ENCODE data around the gene KIAA1671.

GRCh38 chr22:25083056-25083806 is 130.7 kb downstream of the KIAA1671 start:
- TF ChIP-seq CTCF (IDR thresholded peaks at IDR 0.05) (no peak), EZH2phosphoT487 (IDR thresholded peaks at IDR 0.05; ENCODE audit: borderline replicate concordance, low read depth) (no peak), NRF1 (IDR thresholded peaks at IDR 0.05; ENCODE audit: low read depth, low read length) (no peak), TEAD4 (IDR thresholded peaks at IDR 0.05; ENCODE audit: borderline replicate concordance, insufficient read depth) (no peak), EP300 (IDR thresholded peaks at IDR 0.05; ENCODE audit: borderline replicate concordance in 1 of 2, low read depth in 1 of 2, low read length in 1 of 2) (no peak), POLR2AphosphoS5 (IDR thresholded peaks at IDR 0.05; ENCODE audit: low read depth, low read length) (no peak), PBX3 (IDR thresholded peaks at IDR 0.05) (no peak), RFX5 (IDR thresholded peaks at IDR 0.05; ENCODE audit: low read length) (no peak), YY1 (IDR thresholded peaks at IDR 0.05; ENCODE audit: low read depth) (no peak)
- TF ChIP-seq, protein P1, sequence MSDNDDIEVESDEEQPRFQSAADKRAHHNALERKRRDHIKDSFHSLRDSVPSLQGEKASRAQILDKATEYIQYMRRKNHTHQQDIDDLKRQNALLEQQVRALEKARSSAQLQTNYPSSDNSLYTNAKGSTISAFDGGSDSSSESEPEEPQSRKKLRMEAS (IDR thresholded peaks at IDR 0.05; ENCODE audit: low read depth) = no peak
- TF ChIP-seq, protein P2, sequence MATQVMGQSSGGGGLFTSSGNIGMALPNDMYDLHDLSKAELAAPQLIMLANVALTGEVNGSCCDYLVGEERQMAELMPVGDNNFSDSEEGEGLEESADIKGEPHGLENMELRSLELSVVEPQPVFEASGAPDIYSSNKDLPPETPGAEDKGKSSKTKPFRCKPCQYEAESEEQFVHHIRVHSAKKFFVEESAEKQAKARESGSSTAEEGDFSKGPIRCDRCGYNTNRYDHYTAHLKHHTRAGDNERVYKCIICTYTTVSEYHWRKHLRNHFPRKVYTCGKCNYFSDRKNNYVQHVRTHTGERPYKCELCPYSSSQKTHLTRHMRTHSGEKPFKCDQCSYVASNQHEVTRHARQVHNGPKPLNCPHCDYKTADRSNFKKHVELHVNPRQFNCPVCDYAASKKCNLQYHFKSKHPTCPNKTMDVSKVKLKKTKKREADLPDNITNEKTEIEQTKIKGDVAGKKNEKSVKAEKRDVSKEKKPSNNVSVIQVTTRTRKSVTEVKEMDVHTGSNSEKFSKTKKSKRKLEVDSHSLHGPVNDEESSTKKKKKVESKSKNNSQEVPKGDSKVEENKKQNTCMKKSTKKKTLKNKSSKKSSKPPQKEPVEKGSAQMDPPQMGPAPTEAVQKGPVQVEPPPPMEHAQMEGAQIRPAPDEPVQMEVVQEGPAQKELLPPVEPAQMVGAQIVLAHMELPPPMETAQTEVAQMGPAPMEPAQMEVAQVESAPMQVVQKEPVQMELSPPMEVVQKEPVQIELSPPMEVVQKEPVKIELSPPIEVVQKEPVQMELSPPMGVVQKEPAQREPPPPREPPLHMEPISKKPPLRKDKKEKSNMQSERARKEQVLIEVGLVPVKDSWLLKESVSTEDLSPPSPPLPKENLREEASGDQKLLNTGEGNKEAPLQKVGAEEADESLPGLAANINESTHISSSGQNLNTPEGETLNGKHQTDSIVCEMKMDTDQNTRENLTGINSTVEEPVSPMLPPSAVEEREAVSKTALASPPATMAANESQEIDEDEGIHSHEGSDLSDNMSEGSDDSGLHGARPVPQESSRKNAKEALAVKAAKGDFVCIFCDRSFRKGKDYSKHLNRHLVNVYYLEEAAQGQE (IDR thresholded peaks at IDR 0.05; ENCODE audit: low read depth, low read length) = no peak
- TF ChIP-seq, protein P3, sequence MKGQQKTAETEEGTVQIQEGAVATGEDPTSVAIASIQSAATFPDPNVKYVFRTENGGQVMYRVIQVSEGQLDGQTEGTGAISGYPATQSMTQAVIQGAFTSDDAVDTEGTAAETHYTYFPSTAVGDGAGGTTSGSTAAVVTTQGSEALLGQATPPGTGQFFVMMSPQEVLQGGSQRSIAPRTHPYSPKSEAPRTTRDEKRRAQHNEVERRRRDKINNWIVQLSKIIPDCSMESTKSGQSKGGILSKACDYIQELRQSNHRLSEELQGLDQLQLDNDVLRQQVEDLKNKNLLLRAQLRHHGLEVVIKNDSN (IDR thresholded peaks at IDR 0.05; ENCODE audit: borderline replicate concordance, low read depth) = no peak
- TF ChIP-seq, protein P4, sequence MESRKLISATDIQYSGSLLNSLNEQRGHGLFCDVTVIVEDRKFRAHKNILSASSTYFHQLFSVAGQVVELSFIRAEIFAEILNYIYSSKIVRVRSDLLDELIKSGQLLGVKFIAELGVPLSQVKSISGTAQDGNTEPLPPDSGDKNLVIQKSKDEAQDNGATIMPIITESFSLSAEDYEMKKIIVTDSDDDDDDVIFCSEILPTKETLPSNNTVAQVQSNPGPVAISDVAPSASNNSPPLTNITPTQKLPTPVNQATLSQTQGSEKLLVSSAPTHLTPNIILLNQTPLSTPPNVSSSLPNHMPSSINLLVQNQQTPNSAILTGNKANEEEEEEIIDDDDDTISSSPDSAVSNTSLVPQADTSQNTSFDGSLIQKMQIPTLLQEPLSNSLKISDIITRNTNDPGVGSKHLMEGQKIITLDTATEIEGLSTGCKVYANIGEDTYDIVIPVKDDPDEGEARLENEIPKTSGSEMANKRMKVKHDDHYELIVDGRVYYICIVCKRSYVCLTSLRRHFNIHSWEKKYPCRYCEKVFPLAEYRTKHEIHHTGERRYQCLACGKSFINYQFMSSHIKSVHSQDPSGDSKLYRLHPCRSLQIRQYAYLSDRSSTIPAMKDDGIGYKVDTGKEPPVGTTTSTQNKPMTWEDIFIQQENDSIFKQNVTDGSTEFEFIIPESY (IDR thresholded peaks at IDR 0.05; ENCODE audit: borderline replicate concordance, low read depth) = no peak
